Uterus (tissue), 4 donors: ENCODE data around the gene BAZ1A. TPM values are rescaled to one million over a fixed set of nuclear protein-coding genes. Genes with fewer than 3 reads are reported as not detected.

Experiments used
- DNase-seq, 2 donors: peaks; one replicate each; pipeline ENCODE4 v3.0.0-alpha.2; 2019 to 2020
- H3K27ac ChIP-seq, 2 donors: fragments of 200-600 bp; sonication (generic); 1 replicate in 1 of 2; 2 replicates in 1 of 2; pipeline ENCODE4 v1.5.1; 2016 to 2018
- H3K27me3 ChIP-seq, 2 donors: fragments of 200-600 bp; sonication (generic); one replicate each; pipeline ENCODE4 v1.5.1; 2018 to 2019; ENCODE audit warnings: control low read depth in 1 of 2
- H3K36me3 ChIP-seq, 2 donors: fragments of 200-600 bp; sonication (generic); one replicate each; pipeline ENCODE4 v1.5.1; 2019; ENCODE audit warnings: control low read depth in 1 of 2
- H3K4me1 ChIP-seq, 2 donors: fragments of 200-600 bp; sonication (generic); one replicate each; pipeline ENCODE4 v1.5.1; 2018 to 2019; ENCODE audit warnings: control low read depth in 1 of 2
- H3K4me3 ChIP-seq, 2 donors: fragments of 200-600 bp; sonication (generic); 1 replicate in 1 of 2; 2 replicates in 1 of 2; pipeline ENCODE4 v1.5.1; 2018 to 2019; ENCODE audit warnings: mild to moderate bottlenecking in 1 of 2
- H3K9me3 ChIP-seq, 2 donors: fragments of 200-600 bp; sonication (generic); one replicate each; pipeline ENCODE4 v1.5.1; 2019; ENCODE audit warnings: control low read depth in 1 of 2
- POLR2A ChIP-seq, 2 donors: fragments of 450-650 bp; IDR thresholded peaks; one replicate each; pipeline ENCODE4 v1.6.1; 2016; ENCODE audit warnings: antibody characterized with exemption in 2 of 2, mild to moderate bottlenecking in 1 of 2, moderate library complexity in 1 of 2
- intact Hi-C: fragments of 100-400 bp; cut with DNase I; formaldehyde crosslinking; loops from one replicate; pipeline ENCODE4 v1.15.1; 2023; ENCODE audit warnings: low total_unique reads
- total RNA-seq, 4 donors: library from RNA; depleted of rRNA in 3 of 4; stranded (reverse); fragments of >200 nt in 3 of 4; gene quantifications; one replicate each; pipeline versions ENCODE4 v1.1.0 to v1.2.4, GENCODE V29; 2014 to 2023
- TF ChIP-seq, protein P1 (sequence below), 4 experiments: fragments of 200-600 bp in 2 of 4; fragments of 450-650 bp in 2 of 4; sonication (generic) in 2 of 4; IDR thresholded peaks; one replicate each; pipeline ENCODE4 v1.5.1; 2016 to 2019; ENCODE audit warnings: antibody characterized with exemption in 4 of 4, mild to moderate bottlenecking in 2 of 4, moderate library complexity in 1 of 4
- donor health status: DM: yes; HTN: yes; CAD: no.

BAZ1A gene, protein sequence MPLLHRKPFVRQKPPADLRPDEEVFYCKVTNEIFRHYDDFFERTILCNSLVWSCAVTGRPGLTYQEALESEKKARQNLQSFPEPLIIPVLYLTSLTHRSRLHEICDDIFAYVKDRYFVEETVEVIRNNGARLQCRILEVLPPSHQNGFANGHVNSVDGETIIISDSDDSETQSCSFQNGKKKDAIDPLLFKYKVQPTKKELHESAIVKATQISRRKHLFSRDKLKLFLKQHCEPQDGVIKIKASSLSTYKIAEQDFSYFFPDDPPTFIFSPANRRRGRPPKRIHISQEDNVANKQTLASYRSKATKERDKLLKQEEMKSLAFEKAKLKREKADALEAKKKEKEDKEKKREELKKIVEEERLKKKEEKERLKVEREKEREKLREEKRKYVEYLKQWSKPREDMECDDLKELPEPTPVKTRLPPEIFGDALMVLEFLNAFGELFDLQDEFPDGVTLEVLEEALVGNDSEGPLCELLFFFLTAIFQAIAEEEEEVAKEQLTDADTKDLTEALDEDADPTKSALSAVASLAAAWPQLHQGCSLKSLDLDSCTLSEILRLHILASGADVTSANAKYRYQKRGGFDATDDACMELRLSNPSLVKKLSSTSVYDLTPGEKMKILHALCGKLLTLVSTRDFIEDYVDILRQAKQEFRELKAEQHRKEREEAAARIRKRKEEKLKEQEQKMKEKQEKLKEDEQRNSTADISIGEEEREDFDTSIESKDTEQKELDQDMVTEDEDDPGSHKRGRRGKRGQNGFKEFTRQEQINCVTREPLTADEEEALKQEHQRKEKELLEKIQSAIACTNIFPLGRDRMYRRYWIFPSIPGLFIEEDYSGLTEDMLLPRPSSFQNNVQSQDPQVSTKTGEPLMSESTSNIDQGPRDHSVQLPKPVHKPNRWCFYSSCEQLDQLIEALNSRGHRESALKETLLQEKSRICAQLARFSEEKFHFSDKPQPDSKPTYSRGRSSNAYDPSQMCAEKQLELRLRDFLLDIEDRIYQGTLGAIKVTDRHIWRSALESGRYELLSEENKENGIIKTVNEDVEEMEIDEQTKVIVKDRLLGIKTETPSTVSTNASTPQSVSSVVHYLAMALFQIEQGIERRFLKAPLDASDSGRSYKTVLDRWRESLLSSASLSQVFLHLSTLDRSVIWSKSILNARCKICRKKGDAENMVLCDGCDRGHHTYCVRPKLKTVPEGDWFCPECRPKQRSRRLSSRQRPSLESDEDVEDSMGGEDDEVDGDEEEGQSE (N-terminal part only)
- 10 to 100 TPM; 11.8 to 42.0 (median 27.3) TPM for total RNA-seq

DNA sequence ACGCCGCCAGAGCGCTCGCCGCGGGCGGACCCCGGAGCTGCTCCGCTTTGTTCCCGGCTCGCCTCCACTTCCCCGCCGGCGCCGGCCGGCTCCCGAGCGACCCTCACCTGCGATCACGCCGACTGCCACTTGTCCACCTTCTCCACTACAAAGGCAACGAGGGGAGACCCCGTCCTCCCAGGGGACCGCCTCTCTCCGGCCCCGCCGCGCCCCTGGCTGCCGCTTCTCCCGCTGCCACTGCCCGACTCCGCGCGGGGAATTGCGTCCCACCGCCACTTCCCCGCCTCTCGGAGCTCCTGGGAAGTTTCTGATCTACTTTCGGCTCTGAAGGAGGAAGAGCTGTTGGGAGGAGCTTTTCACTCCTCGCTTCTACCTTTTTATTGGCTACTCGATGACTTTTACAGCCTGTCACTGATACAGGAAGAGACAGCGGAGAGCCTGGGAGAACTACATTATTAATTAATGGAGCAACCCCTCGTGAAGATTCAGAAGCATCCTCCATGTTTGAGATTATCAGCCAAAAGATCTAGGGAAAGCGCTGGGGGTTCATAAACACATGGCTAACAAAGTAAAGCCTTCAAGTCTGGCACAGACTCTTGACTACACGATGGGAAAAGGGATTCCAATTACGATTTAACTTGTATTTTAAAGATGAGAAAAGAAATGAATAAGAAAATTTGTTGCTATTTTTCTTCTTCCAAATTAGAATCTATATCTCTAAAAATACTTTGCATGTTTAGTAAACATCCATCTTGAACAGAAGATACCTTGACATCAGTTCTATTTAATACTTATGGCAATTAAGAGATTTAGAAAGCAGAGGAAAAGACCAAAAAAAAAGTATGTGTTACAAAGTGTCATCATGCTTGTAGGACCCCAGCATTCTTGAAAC, at the start of gene BAZ1A:
Gene BAZ1A, minus strand, starts transcription at position 330 of the 892 bp plus-strand sequence. CDS start 756 bp downstream, outside the sequence.
- H3K4me1 ChIP-seq: peaks cover 0 to 5% of the 10 kb centered on the region in 2 donors
- no peaks in the 10 kb centered on the region for H3K36me3 ChIP-seq
- peak within 1 kb of the TSS; percentile 97 to 100 for H3K27ac ChIP-seq
- no peaks in the 10 kb centered on the region for H3K27me3 ChIP-seq
- intact Hi-C loops: loop anchor here (10.0 kb wide), 1 partner anchor 110 kb away; the partner anchor contains the start of gene SRP54
- peak; percentile 67 to 68 for DNase-seq
- TF ChIP-seq POLR2A (IDR thresholded peaks at IDR 0.05): peak; percentile 80 to 87
- TF ChIP-seq, protein P1, sequence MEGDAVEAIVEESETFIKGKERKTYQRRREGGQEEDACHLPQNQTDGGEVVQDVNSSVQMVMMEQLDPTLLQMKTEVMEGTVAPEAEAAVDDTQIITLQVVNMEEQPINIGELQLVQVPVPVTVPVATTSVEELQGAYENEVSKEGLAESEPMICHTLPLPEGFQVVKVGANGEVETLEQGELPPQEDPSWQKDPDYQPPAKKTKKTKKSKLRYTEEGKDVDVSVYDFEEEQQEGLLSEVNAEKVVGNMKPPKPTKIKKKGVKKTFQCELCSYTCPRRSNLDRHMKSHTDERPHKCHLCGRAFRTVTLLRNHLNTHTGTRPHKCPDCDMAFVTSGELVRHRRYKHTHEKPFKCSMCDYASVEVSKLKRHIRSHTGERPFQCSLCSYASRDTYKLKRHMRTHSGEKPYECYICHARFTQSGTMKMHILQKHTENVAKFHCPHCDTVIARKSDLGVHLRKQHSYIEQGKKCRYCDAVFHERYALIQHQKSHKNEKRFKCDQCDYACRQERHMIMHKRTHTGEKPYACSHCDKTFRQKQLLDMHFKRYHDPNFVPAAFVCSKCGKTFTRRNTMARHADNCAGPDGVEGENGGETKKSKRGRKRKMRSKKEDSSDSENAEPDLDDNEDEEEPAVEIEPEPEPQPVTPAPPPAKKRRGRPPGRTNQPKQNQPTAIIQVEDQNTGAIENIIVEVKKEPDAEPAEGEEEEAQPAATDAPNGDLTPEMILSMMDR (IDR thresholded peaks at IDR 0.05): peak in 2 of 4 experiments; percentile 5 to 28
- H3K4me3 ChIP-seq: peak within 1 kb of the TSS; percentile 83 to 92
- no peaks in the 10 kb centered on the region for H3K9me3 ChIP-seq

DNA sequence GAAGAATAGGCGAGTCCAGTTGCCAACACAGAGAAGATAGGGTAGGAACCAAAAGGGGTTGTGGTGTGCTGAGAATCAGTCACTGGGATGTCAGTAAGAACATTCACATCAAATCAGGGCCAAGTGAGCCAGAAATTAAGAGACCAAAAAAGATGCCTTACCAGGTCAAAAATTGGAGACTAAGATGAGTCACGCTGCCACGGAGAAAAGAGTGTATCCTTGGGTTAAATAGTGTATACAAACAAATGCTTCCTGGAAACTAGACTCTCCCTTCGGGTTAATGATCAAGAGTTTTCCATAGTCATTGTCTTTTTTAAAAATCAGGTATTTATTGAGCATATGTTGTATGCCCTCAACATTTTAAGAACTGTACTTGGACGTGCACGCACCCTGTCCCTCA, 45.2 kb upstream of the BAZ1A start:
- Histone ChIP-seq H3K36me3 (no peaks in the 10 kb centered on the region), H3K9me3 (no peaks in the 10 kb centered on the region), H3K27me3 (no peaks in the 10 kb centered on the region), H3K27ac (no peak overlapping the region), H3K4me1 (no peaks in the 10 kb centered on the region), H3K4me3 (no peak overlapping the region)
- no peak for DNase-seq
- TF ChIP-seq POLR2A (IDR thresholded peaks at IDR 0.05): no peak
- TF ChIP-seq, protein P1 (IDR thresholded peaks at IDR 0.05): no peak
- intact Hi-C loops: no loop called here

DNA sequence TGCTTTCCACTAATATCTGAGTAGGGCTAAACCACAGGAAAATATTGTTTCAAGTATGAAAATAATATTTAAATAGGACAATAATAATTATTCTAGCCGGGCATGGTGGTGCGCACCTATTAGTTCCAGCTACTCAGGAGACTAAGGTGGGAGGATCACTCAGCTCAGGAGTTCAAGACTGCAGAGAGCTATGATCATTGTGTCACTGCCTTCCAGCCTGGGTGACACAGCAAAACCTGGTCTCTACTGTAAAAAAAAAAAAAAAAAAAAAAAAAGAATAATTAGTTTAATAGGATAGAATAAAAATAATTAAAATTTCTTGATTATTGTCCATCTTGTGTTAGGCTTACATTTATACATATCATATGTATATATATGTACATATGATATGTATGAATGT, 38.5 kb upstream of the BAZ1A start:
- H3K27me3 ChIP-seq: no peaks in the 10 kb centered on the region
- H3K4me1 ChIP-seq: no peaks in the 10 kb centered on the region
- no peak overlapping the region for H3K4me3 ChIP-seq
- no peak overlapping the region for H3K27ac ChIP-seq
- TF ChIP-seq POLR2A (IDR thresholded peaks at IDR 0.05): no peak
- TF ChIP-seq, protein P1 (IDR thresholded peaks at IDR 0.05): no peak
- H3K36me3 ChIP-seq: no peaks in the 10 kb centered on the region
- no peak for DNase-seq
- intact Hi-C loops: no loop called here
- no peaks in the 10 kb centered on the region for H3K9me3 ChIP-seq

DNA sequence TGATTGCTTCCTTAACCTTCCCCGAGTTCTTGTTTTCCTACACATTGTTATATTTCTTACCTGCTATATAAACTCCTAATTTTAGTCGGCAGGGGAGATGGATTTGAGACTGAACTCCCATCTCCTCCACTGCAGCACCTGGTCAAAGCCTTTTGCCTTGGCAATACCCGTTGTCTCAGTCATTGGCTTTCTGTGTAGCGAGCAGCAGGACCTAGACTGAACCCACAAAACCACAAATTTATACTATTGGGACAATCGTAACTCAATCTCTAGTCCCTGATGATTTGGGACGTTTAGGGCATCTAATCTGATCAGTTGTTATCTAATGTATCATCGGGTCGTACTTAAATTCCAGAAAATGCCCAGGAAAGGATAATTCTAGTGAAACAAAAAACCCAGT, 37.8 kb upstream of the BAZ1A start:
- no peak overlapping the region for H3K27ac ChIP-seq
- intact Hi-C loops: no loop called here
- DNase-seq: no peak
- H3K4me3 ChIP-seq: no peak overlapping the region
- H3K27me3 ChIP-seq: no peaks in the 10 kb centered on the region
- no peaks in the 10 kb centered on the region for H3K36me3 ChIP-seq
- TF ChIP-seq, protein P1 (IDR thresholded peaks at IDR 0.05): no peak
- TF ChIP-seq POLR2A (IDR thresholded peaks at IDR 0.05): no peak
- no peaks in the 10 kb centered on the region for H3K4me1 ChIP-seq
- no peaks in the 10 kb centered on the region for H3K9me3 ChIP-seq
